VCaP (cell line): ENCODE data around the gene FMN1.

Experiments
- H3K27ac ChIP-seq: fragments of 450-650 bp; 2 replicates; pipeline ENCODE4 v1.5.1; 2017
- TF ChIP-seq, protein P1 (sequence below): fragments of 450-650 bp; conservative IDR thresholded peaks from 2 replicates; pipeline ENCODE4 v1.5.1; 2017; ENCODE audit warnings: mild to moderate bottlenecking, moderate library complexity

The FMN1 gene

DNA sequence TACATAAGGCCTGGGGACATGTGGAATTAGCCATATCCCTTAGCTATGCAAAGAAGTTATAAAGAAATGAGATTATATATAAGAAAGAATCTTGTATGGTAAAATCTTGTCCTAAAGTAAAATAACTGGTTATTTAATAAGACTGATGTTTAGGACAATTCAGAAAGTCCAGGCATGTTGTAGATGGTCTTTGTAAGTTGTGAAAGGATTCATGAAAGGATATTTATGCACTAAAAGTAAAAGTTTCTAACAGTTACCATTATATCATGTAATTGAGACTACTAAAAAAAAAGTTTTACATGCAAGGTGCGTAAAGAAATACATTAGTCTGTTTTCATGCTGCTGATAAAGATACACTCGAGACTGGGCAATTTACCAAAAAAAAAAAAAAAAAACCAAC is 146.3 kb downstream of the FMN1 start:
- TF ChIP-seq, protein P1, sequence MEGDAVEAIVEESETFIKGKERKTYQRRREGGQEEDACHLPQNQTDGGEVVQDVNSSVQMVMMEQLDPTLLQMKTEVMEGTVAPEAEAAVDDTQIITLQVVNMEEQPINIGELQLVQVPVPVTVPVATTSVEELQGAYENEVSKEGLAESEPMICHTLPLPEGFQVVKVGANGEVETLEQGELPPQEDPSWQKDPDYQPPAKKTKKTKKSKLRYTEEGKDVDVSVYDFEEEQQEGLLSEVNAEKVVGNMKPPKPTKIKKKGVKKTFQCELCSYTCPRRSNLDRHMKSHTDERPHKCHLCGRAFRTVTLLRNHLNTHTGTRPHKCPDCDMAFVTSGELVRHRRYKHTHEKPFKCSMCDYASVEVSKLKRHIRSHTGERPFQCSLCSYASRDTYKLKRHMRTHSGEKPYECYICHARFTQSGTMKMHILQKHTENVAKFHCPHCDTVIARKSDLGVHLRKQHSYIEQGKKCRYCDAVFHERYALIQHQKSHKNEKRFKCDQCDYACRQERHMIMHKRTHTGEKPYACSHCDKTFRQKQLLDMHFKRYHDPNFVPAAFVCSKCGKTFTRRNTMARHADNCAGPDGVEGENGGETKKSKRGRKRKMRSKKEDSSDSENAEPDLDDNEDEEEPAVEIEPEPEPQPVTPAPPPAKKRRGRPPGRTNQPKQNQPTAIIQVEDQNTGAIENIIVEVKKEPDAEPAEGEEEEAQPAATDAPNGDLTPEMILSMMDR = no peak

DNA sequence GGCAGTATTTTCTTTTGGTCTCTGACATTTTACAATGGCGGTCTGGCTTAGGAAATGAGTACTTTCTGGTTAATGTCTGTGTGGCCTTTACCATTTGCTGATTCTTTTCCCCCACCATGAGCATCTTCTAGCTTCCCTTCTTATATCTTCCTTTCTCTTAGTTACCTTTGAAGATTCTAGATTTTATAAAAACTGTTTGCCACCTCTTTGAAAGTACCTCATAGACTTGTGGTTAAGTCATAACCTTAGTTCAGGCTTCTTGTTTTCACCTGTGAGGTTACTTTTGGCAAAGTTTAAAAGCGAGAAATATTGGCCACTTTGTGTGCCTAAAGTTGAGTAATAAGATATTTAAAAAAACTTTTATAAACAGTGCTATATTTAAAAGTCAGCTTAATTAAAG is 147.4 kb downstream of the FMN1 start:
- H3K27ac ChIP-seq = no peak overlapping the region; the same call in 1 of the 2 replicates
- TF ChIP-seq, protein P1 = no peak

More for the DNA sequence above, 146.3 kb downstream of the FMN1 start:
- no peak overlapping the region for H3K27ac ChIP-seq

DNA sequence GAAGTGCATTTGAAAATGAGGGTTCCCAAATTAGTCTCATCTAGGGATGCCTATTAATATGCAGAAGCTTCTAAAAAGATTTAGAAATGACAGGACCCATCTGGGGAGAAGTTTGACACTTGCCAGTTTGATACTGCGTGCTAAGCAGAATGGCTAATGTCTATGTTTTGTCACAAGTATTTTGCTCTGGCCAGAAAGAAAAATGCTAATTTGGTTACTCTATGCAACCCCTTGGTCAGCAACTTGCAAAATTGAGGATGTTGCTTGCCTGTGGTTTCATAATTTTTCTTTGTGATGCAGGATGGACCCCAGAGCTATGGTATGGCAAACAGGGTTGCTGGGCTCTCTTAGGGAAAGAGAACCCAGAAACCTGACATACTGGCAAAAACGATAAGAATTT is 148.2 kb downstream of the FMN1 start:
- TF ChIP-seq, protein P1 = no peak
- peak overlapping the region; percentile 78 for H3K27ac ChIP-seq

DNA sequence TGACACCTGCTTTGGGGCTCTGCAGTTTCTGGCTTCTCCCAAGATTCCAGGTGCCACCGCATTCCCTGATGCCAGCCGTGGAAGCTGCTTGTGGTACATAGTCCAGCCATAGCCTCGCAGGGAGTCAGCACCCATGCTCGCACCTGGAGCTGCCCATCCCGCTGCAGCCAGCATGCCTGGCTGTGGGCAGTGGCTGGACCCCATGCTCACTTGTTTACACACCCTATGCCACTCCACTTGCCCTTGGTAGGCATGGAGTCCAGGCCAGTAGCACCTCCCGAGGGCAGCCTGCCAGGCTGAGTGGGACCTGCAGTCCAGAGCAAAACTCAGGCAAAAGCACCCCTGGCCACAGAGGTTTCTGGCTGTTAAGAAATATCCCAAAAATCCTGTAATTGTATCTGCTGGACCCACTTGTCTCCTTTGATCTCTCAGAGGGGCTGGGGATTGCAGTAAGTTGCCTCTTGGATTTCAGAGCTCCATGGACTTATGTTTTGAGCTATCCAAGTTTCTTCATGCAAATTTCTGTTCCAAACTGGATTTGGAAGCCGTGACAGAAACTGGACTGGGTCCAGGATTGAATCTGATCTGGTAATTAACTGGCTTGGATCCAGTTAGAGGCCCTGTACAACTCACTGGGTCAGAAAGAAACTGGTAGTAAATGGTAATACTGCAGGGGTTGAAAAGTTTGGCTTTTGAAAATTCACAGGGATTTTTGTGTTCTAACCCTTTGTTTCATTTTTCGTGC is 149.3 kb downstream of the FMN1 start:
- TF ChIP-seq, protein P1 = no peak
- H3K27ac ChIP-seq = peak overlapping the region; percentile 78

DNA sequence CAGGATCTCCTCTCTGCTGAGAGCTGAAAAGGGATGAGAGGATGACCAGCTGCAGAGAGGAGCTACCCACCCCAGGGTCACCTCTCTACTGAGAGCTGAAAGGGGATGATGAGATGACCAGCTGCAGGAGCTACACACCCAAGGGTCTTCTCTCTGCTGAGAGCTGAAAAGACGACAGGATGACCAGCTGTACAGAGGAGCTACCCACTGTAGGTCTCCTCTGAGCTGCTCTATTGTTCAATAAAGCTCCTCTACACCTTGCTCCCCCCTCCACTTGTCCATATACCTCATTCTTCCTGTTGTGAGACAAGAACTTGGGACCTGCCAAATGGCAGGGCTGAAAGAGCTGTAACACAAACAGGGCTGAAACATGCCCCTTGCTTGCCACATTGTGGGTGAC is 149.9 kb downstream of the FMN1 start:
- TF ChIP-seq, protein P1 = no peak
- peak overlapping the region; percentile 78 for H3K27ac ChIP-seq

DNA sequence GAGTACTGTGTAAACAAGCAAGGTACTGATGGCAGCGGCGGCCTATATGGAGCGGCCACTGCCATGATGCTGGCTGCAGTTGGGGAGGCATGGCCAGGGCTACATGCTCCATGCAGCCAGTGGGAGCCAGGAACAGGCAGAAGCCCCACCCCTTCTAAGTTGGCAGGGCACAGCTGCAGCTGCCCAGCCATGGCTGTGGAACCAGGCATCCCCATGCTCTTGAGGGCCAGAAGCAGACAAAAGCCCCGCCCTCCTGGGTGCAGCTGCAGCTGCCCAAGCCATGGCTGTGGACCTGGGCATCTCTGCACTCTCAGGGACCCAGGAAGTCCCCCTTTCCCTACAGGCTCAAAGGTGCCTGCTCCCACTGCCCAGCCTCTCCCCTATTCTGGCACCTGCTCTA is 150.9 kb downstream of the FMN1 start:
- H3K27ac ChIP-seq = peak overlapping the region; percentile 78; the same call in 1 of the 2 replicates
- TF ChIP-seq, protein P1 = no peak

DNA sequence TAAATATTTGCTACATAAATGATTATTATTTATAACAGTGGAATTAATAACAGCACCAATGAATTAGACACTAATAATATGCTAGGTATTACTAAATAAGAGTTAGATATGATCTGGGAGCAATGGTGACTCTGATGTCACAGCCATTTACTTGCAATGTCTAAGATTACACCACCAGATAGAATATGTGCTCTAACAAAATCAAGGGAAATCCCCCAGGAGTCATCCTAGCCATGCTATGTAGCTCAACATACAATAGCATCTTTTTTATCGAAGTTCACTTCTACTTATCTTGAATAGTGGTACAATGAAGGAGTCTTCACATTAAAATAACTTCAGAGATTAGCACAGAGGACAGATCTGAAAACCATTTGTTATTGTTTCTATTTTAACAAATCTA is 154.0 kb downstream of the FMN1 start:
- TF ChIP-seq, protein P1 = no peak
- no peak overlapping the region for H3K27ac ChIP-seq
